Fibroblast of lung (primary cell): ENCODE data around the gene CAPN2. TPM values are rescaled to one million over a fixed set of nuclear protein-coding genes. Genes with fewer than 3 reads are reported as not detected.

Experiments used
- DNase-seq, 2 donors: peaks; one replicate each; pipeline versions ENCODE4 v3.0.0 to v3.0.0-alpha.2; 2010; ENCODE audit warnings: low read depth in 2 of 2
- H2AFZ ChIP-seq: 2 replicates; pipeline ENCODE4 v1.5.1; 2012; ENCODE audit warnings: low read length, control low read depth, inconsistent platforms
- H3K27ac ChIP-seq: 2 replicates; pipeline ENCODE4 v1.5.1; 2011; ENCODE audit warnings: low read length, control low read depth; ENCODE audit not compliant: insufficient read depth
- H3K27me3 ChIP-seq: 2 replicates; pipeline ENCODE4 v1.5.1; 2011; ENCODE audit warnings: mild to moderate bottlenecking, low read length; ENCODE audit not compliant: control insufficient read depth, insufficient read depth
- H3K36me3 ChIP-seq: 2 replicates; pipeline ENCODE4 v1.5.1; 2011; ENCODE audit warnings: low read length; ENCODE audit not compliant: control insufficient read depth, insufficient read depth
- H3K4me1 ChIP-seq: 2 replicates; pipeline ENCODE4 v1.5.1; 2011; ENCODE audit warnings: low read length; ENCODE audit not compliant: control insufficient read depth, insufficient read depth; ENCODE audit errors: extremely low read depth
- H3K4me2 ChIP-seq: 2 replicates; pipeline ENCODE4 v1.5.1; 2011; ENCODE audit warnings: low read length, control low read depth; ENCODE audit not compliant: insufficient read depth; ENCODE audit errors: extremely low read depth
- H3K4me3 ChIP-seq, 4 experiments: fragments of 200-600 bp in 1 of 4; sonication (generic) in 1 of 4; replicated peaks in 1 of 4; 2 replicates each; pipeline ENCODE4 v1.5.1; 2011 to 2016; ENCODE audit warnings: low read length in 4 of 4, low read depth in 3 of 4, mild to moderate bottlenecking in 3 of 4, control low read depth in 2 of 4, inconsistent platforms in 1 of 4, mixed read lengths in 1 of 4; ENCODE audit not compliant: insufficient read depth in 1 of 4; ENCODE audit errors: control extremely low read depth in 1 of 4
- H3K79me2 ChIP-seq: 2 replicates; pipeline ENCODE4 v1.5.1; 2012; ENCODE audit warnings: mild to moderate bottlenecking, low read length, inconsistent platforms; ENCODE audit not compliant: control insufficient read depth, insufficient read depth
- H3K9ac ChIP-seq: 2 replicates; pipeline ENCODE4 v1.5.1; 2011; ENCODE audit warnings: mild to moderate bottlenecking, low read length, control low read depth; ENCODE audit not compliant: insufficient read depth
- H3K9me3 ChIP-seq: 2 replicates; pipeline ENCODE4 v1.5.1; 2012; ENCODE audit warnings: low read depth, low read length; ENCODE audit not compliant: control insufficient read depth, insufficient read depth
- H4K20me1 ChIP-seq: 2 replicates; pipeline ENCODE4 v1.5.1; 2011; ENCODE audit warnings: low read length; ENCODE audit not compliant: control insufficient read depth, insufficient read depth; ENCODE audit errors: extremely low read depth
- EZH2 ChIP-seq: IDR thresholded peaks from 2 replicates; pipeline ENCODE4 v1.5.1; 2012; ENCODE audit warnings: low read length, control low read depth, mild to moderate bottlenecking; ENCODE audit errors: missing control alignments
- polyA plus RNA-seq, 2 donors: library from polyadenylated mRNA; depleted of rRNA in 1 of 2; stranded (reverse) in 1 of 2; unstranded in 1 of 2; fragments of >200 nt; gene quantifications; 2 replicates each; pipeline ENCODE4 v1.2.1, GENCODE V29; 2011 to 2012; ENCODE audit warnings: missing spikeins in 1 of 2
- total RNA-seq: library from RNA; depleted of rRNA; stranded (reverse); fragments of >200 nt; gene quantifications from 2 replicates; pipeline ENCODE4 v1.2.1, GENCODE V29; 2014
- TF ChIP-seq, protein P1 (sequence below), 2 donors: IDR thresholded peaks in 1 of 2; conservative IDR thresholded peaks in 1 of 2; 1 replicate in 1 of 2; 2 replicates in 1 of 2; pipeline ENCODE4 v1.5.1; 2011 to 2012; ENCODE audit warnings: low read length in 2 of 2, control low read depth in 1 of 2, inconsistent platforms in 1 of 2, low read depth in 1 of 2, mild to moderate bottlenecking in 1 of 2

Gene CAPN2
- total and polyA plus RNA-seq, 2 donors (not counting 1 experiment from before 2014, with no cell fraction given) = 387 to 488 TPM

- no peak within 1 kb of the TSS for H3K9ac ChIP-seq
- TF ChIP-seq, protein P1, sequence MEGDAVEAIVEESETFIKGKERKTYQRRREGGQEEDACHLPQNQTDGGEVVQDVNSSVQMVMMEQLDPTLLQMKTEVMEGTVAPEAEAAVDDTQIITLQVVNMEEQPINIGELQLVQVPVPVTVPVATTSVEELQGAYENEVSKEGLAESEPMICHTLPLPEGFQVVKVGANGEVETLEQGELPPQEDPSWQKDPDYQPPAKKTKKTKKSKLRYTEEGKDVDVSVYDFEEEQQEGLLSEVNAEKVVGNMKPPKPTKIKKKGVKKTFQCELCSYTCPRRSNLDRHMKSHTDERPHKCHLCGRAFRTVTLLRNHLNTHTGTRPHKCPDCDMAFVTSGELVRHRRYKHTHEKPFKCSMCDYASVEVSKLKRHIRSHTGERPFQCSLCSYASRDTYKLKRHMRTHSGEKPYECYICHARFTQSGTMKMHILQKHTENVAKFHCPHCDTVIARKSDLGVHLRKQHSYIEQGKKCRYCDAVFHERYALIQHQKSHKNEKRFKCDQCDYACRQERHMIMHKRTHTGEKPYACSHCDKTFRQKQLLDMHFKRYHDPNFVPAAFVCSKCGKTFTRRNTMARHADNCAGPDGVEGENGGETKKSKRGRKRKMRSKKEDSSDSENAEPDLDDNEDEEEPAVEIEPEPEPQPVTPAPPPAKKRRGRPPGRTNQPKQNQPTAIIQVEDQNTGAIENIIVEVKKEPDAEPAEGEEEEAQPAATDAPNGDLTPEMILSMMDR (conservative IDR thresholded peaks at IDR 0.05 in 1 of 2, IDR thresholded peaks at IDR 0.05 in 1 of 2; ENCODE audit: low read depth in 1 of 2, low read length in 2 of 2) = no peak
- no peak for TF ChIP-seq EZH2
- no peak within 1 kb of the TSS for H3K4me3 ChIP-seq
- no peaks in the 10 kb centered on the region for H3K36me3 ChIP-seq
- no peaks in the 10 kb centered on the region for H4K20me1 ChIP-seq
- peak in 1 of 2 donors; percentile 35 for DNase-seq
- H3K27me3 ChIP-seq = peaks cover 4% of the 10 kb centered on the region
- no peak within 1 kb of the TSS for H3K4me2 ChIP-seq
- H3K9me3 ChIP-seq = no peaks in the 10 kb centered on the region
- H3K79me2 ChIP-seq = no peaks in the 10 kb centered on the region
- H2AFZ ChIP-seq = no peak within 1 kb of the TSS
- H3K4me1 ChIP-seq = peaks cover 2% of the 10 kb centered on the region
- H3K27ac ChIP-seq = no peak within 1 kb of the TSS
These were observed 46.6 kb upstream of the CAPN2 start, which contains the start of gene CAPN8 for GRCh38 chr1:223665592-223666312. CAPN8 (minus strand) TSS chr1:223665701; CDS start chr1:223665646, 55 bp downstream.

DNA sequence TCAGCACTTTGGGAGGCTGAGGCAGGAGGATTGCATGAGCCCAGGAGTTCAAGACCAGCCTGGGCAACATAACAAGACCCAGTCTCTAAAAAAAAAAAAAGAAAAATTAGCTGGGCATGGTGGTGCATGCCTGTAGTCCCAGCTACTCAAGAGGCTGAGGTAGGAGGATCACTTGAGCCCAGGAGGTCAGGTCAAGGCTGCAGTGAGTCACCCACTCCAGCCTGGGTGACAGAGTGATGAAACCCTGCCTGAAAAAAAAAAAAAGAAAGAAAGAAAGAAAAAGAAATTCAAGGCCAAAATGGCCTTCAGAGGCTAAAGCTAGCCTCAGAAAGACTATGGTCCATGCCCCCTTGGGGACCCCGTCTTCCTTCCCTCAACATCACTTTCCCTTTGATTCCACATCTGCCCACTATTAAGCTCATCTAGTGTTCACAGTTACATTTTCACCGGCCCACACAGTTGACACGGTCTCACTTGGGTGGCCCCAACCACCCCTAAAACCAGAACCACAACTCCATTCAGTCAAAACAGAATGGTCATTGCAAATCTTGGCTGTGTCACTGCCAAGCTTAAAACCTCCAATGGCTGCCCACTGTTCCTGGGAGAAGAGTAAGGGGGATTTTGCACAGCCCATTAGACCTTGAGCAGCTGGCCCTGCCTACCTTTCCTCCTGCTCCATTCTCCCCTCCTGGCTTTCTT, 44.7 kb upstream of the CAPN2 start:
- no peak for DNase-seq
- peaks cover 4% of the 10 kb centered on the region for H3K27me3 ChIP-seq
- H3K9ac ChIP-seq = no peak overlapping the region
- no peaks in the 10 kb centered on the region for H4K20me1 ChIP-seq
- H3K36me3 ChIP-seq = no peaks in the 10 kb centered on the region
- no peak overlapping the region for H3K4me2 ChIP-seq
- H3K4me3 ChIP-seq = no peak overlapping the region
- no peak for TF ChIP-seq EZH2
- TF ChIP-seq, protein P1 (conservative IDR thresholded peaks at IDR 0.05 in 1 of 2, IDR thresholded peaks at IDR 0.05 in 1 of 2; ENCODE audit: low read depth in 1 of 2, low read length in 2 of 2) = no peak
- no peaks in the 10 kb centered on the region for H3K79me2 ChIP-seq
- H3K9me3 ChIP-seq = no peaks in the 10 kb centered on the region
- H3K4me1 ChIP-seq = peaks cover 4% of the 10 kb centered on the region
- no peak overlapping the region for H3K27ac ChIP-seq
- no peak overlapping the region for H2AFZ ChIP-seq

GRCh38 chr1:223669003-223669795, 43.1 kb upstream of the CAPN2 start:
- no peak for TF ChIP-seq EZH2
- TF ChIP-seq, protein P1 (conservative IDR thresholded peaks at IDR 0.05 in 1 of 2, IDR thresholded peaks at IDR 0.05 in 1 of 2; ENCODE audit: low read depth in 1 of 2, low read length in 2 of 2) = no peak
- H3K9ac ChIP-seq = no peak overlapping the region
- H2AFZ ChIP-seq = no peak overlapping the region
- H3K4me2 ChIP-seq = no peak overlapping the region
- no peak for DNase-seq
- H3K4me1 ChIP-seq = peaks cover 4% of the 10 kb centered on the region
- no peaks in the 10 kb centered on the region for H3K9me3 ChIP-seq
- no peaks in the 10 kb centered on the region for H3K27me3 ChIP-seq
- H4K20me1 ChIP-seq = no peaks in the 10 kb centered on the region
- H3K36me3 ChIP-seq = no peaks in the 10 kb centered on the region
- no peak overlapping the region for H3K27ac ChIP-seq
- no peaks in the 10 kb centered on the region for H3K79me2 ChIP-seq
- no peak overlapping the region for H3K4me3 ChIP-seq
